ENCODE measurements around the gene PBX3. TPM values are rescaled to one million over a fixed set of nuclear protein-coding genes. Genes with fewer than 3 reads are reported as not detected.

The PBX3 gene
- total and polyA plus RNA-seq, 2 experiments from 2014 or later, result 13.4 to 30.9 TPM

- no peaks in the 10 kb centered on the region for H3K9me2 ChIP-seq (ENCODE audit: insufficient read depth)
- no peak overlapping the region for H3K4me3 ChIP-seq
- no peaks in the 10 kb centered on the region for H3F3A ChIP-seq (ENCODE audit: insufficient read depth)
- H3K9me3 ChIP-seq (ENCODE audit: low read depth), result no peaks in the 10 kb centered on the region
- H3K4me1 ChIP-seq (ENCODE audit: insufficient read depth), result no peaks in the 10 kb centered on the region
- no peaks in the 10 kb centered on the region for H3K36me3 ChIP-seq (ENCODE audit: low read depth)
- WGBS, 2 experiments (ENCODE audit: low coverage in 1 of 2, low lambda C conversion rate in 2 of 2, missing lambda C conversion rate in 2 of 2), result 63 to 78% methylated on average over 5 of the region's 5 CpGs
- in situ Hi-C loops (cut with MboI), result no loop called here
- no peak for TF ChIP-seq EZH2phosphoT487 (IDR thresholded peaks at IDR 0.05; ENCODE audit: insufficient read depth, low read depth)
- TF ChIP-seq EZH2 (IDR thresholded peaks at IDR 0.05; ENCODE audit: insufficient read depth, poor library complexity, severe bottlenecking), result no peak
- no peaks in the 10 kb centered on the region for H4K20me1 ChIP-seq (ENCODE audit: insufficient read depth)
- H2AFZ ChIP-seq, result no peak overlapping the region
- H3K27me3 ChIP-seq (replicated peaks; ENCODE audit: insufficient read depth), result no peaks in the 10 kb centered on the region
- H3K4me2 ChIP-seq (ENCODE audit: unreplicated experiment), result no peak overlapping the region
- no peak overlapping the region for H3K27ac ChIP-seq
- DNase-seq, result no peak
- no peak overlapping the region for H3K9ac ChIP-seq
- H3K79me2 ChIP-seq (ENCODE audit: insufficient read depth), result no peaks in the 10 kb centered on the region
Observed at GRCh38 chr9:125987420-125987819, 240.2 kb downstream of the PBX3 start.

- 72 to 82% methylated on average over 9 of the region's 9 CpGs for WGBS, 2 experiments (ENCODE audit: low coverage in 1 of 2, low lambda C conversion rate in 2 of 2, missing lambda C conversion rate in 2 of 2)
- Histone ChIP-seq H3K27ac (no peak overlapping the region), H3K79me2 (ENCODE audit: insufficient read depth) (no peaks in the 10 kb centered on the region), H2AFZ (no peak overlapping the region), H3K27me3 (replicated peaks; ENCODE audit: insufficient read depth) (no peaks in the 10 kb centered on the region), H3K9ac (no peak overlapping the region), H3K9me2 (ENCODE audit: insufficient read depth) (no peaks in the 10 kb centered on the region), H4K20me1 (ENCODE audit: insufficient read depth) (no peaks in the 10 kb centered on the region), H3K9me3 (ENCODE audit: low read depth) (no peaks in the 10 kb centered on the region), H3K36me3 (ENCODE audit: low read depth) (no peaks in the 10 kb centered on the region), H3F3A (ENCODE audit: insufficient read depth) (no peaks in the 10 kb centered on the region), H3K4me1 (ENCODE audit: insufficient read depth) (no peaks in the 10 kb centered on the region), H3K4me2 (ENCODE audit: unreplicated experiment) (no peak overlapping the region), H3K4me3 (no peak overlapping the region)
- in situ Hi-C loops (cut with MboI), result no loop called here
- no peak for DNase-seq
- no peak for TF ChIP-seq EZH2phosphoT487 (IDR thresholded peaks at IDR 0.05; ENCODE audit: insufficient read depth, low read depth)
- no peak for TF ChIP-seq EZH2 (IDR thresholded peaks at IDR 0.05; ENCODE audit: insufficient read depth, poor library complexity, severe bottlenecking)
Observed at GRCh38 chr9:125988479-125989050, 241.4 kb downstream of the PBX3 start.

- H3K27me3 ChIP-seq (replicated peaks; ENCODE audit: insufficient read depth), result no peaks in the 10 kb centered on the region
- H3K36me3 ChIP-seq (ENCODE audit: low read depth), result no peaks in the 10 kb centered on the region
- H3F3A ChIP-seq (ENCODE audit: insufficient read depth), result no peaks in the 10 kb centered on the region
- no peaks in the 10 kb centered on the region for H3K9me2 ChIP-seq (ENCODE audit: insufficient read depth)
- no peak overlapping the region for H3K4me2 ChIP-seq (ENCODE audit: unreplicated experiment)
- no peak for TF ChIP-seq EZH2 (IDR thresholded peaks at IDR 0.05; ENCODE audit: insufficient read depth, poor library complexity, severe bottlenecking)
- H3K4me1 ChIP-seq (ENCODE audit: insufficient read depth), result no peaks in the 10 kb centered on the region
- 64 to 71% methylated on average over 8 of the region's 8 CpGs for WGBS, 2 experiments (ENCODE audit: low coverage in 1 of 2, low lambda C conversion rate in 2 of 2, missing lambda C conversion rate in 2 of 2)
- H4K20me1 ChIP-seq (ENCODE audit: insufficient read depth), result no peaks in the 10 kb centered on the region
- no peaks in the 10 kb centered on the region for H3K79me2 ChIP-seq (ENCODE audit: insufficient read depth)
- no peak for DNase-seq
- H3K9me3 ChIP-seq (ENCODE audit: low read depth), result no peaks in the 10 kb centered on the region
- H3K4me3 ChIP-seq, result no peak overlapping the region
- H3K9ac ChIP-seq, result no peak overlapping the region
- no peak overlapping the region for H2AFZ ChIP-seq
- H3K27ac ChIP-seq, result no peak overlapping the region
- in situ Hi-C loops (cut with MboI), result no loop called here
Observed at GRCh38 chr9:125989090-125989501, 241.9 kb downstream of the PBX3 start.

GRCh38 chr9:125989524-125990180 is 242.5 kb downstream of the PBX3 start:
- in situ Hi-C loops (cut with MboI), result no loop called here

More at GRCh38 chr9:125989524-125990180, 242.5 kb downstream of the PBX3 start:
- Histone ChIP-seq H3K79me2 (ENCODE audit: insufficient read depth) (no peaks in the 10 kb centered on the region), H3K27ac (no peak overlapping the region), H3F3A (ENCODE audit: insufficient read depth) (no peaks in the 10 kb centered on the region), H3K4me3 (no peak overlapping the region), H3K9me2 (ENCODE audit: insufficient read depth) (no peaks in the 10 kb centered on the region), H2AFZ (no peak overlapping the region), H3K9me3 (ENCODE audit: low read depth) (no peaks in the 10 kb centered on the region), H3K4me1 (ENCODE audit: insufficient read depth) (no peaks in the 10 kb centered on the region), H3K4me2 (ENCODE audit: unreplicated experiment) (no peak overlapping the region), H3K36me3 (ENCODE audit: low read depth) (no peaks in the 10 kb centered on the region), H3K9ac (no peak overlapping the region), H3K27me3 (replicated peaks; ENCODE audit: insufficient read depth) (no peaks in the 10 kb centered on the region), H4K20me1 (ENCODE audit: insufficient read depth) (no peaks in the 10 kb centered on the region)
- no peak for TF ChIP-seq EZH2phosphoT487 (IDR thresholded peaks at IDR 0.05; ENCODE audit: insufficient read depth, low read depth)
- no peak for DNase-seq
- 72 to 73% methylated on average over 9 to 12 of the region's 12 CpGs for WGBS, 2 experiments (ENCODE audit: low coverage in 1 of 2, low lambda C conversion rate in 2 of 2, missing lambda C conversion rate in 2 of 2)
